ENCODE measurements around the gene INPP5F.
"Not testable (repeated sequence)": the region's sequence is repeated elsewhere in the genome, so short reads cannot be mapped to it uniquely, and the experiment has no call there.

Gene INPP5F

DNA sequence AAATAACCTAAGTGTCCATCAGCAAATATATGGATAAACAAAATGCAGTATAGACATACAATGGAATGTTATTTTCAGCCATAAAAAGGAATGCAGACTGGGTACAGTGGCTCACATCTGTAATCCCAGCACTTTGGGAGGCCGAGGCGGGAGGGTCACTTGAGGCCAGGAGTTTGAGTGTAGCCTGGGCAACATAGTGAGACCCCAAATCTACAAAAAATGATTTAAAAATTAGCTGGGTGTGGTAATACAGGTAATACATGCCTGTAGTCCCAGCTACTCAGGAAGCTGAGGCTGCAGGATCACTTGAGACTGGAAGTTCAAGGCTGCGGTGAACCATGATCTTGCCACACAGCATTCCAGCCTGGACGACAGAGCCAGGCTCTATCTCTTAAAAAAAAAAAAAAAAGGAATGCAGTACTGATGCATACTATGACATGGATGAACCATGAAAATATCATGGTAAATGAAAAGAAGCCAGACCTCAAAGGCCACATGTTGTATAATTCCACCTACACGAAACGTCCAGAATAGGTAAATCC lies 139.9 kb downstream of the INPP5F start:
- H3K4me1 Mint-ChIP-seq = peaks cover 69% of the 10 kb centered on the region
- no peak overlapping the region for H3K27ac Mint-ChIP-seq
- peaks cover 4% of the 10 kb centered on the region for H3K9me3 Mint-ChIP-seq
- no peak overlapping the region for H3K4me3 Mint-ChIP-seq
- H3K27me3 Mint-ChIP-seq = no peaks in the 10 kb centered on the region
- H3K36me3 Mint-ChIP-seq = peaks cover 13% of the 10 kb centered on the region

DNA sequence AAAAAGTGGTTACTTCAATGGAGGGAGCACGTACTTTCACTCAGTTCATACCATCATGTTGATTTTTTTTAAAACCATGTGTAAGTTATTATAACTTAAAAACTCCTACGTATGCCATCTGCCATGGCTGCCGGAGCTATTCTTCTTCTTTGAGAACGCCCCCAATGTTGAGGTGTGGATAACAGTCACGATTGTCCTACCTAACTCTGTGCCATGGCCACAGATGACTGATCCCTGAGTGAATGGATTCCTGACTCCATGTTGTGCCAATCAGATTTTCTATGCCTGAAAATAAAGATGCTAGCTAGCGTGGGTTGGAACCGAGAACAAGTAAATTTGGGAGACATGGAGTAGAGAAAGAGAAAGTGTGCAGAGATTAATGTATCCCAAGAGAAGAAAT lies 141.5 kb downstream of the INPP5F start:
- no peaks in the 10 kb centered on the region for H3K27me3 Mint-ChIP-seq
- H3K4me3 Mint-ChIP-seq = peak overlapping the region; percentile 19
- peaks cover 68% of the 10 kb centered on the region for H3K4me1 Mint-ChIP-seq
- H3K27ac Mint-ChIP-seq = peak overlapping the region; percentile 87
- peaks cover 4% of the 10 kb centered on the region for H3K9me3 Mint-ChIP-seq
- peaks cover 13% of the 10 kb centered on the region for H3K36me3 Mint-ChIP-seq

GRCh38 chr10:119869398-119869797 lies 143.5 kb downstream of the INPP5F start:
- Mint-ChIP-seq H3K4me1 (peaks cover 60% of the 10 kb centered on the region), H3K4me3 (peak overlapping the region; percentile 71), H3K27ac (peak overlapping the region; percentile 77)
- H3K27me3 Mint-ChIP-seq, H3K36me3 Mint-ChIP-seq, H3K9me3 Mint-ChIP-seq: not testable (repeated sequence)

GRCh38 chr10:119871881-119872609 lies 146.2 kb downstream of the INPP5F start:
- peaks cover 48% of the 10 kb centered on the region for H3K4me1 Mint-ChIP-seq
- peaks cover 1% of the 10 kb centered on the region for H3K36me3 Mint-ChIP-seq
- H3K27ac Mint-ChIP-seq = peak overlapping the region; percentile 84
- H3K4me3 Mint-ChIP-seq = peak overlapping the region; percentile 93
- no peaks in the 10 kb centered on the region for H3K27me3 Mint-ChIP-seq
- H3K9me3 Mint-ChIP-seq = no peaks in the 10 kb centered on the region

DNA sequence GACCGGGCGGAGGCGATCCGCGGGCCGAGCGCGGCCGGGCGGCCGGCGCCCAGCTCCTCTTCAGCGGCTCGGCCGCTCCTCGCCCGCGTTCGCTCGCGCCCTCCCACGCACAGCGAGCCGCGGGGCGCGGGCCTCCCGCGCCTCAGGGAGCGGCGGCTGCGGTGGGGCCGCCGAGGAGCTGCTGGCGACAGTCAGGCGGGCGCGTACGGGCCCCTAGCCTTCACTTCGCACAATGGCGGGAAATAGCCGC lies 146.7 kb downstream of the INPP5F start, which contains the start of gene MCMBP:
Gene MCMBP (minus strand): TSS at position 234 of the 250 bp plus-strand sequence. CDS start 259 bp downstream, outside the sequence.
- H3K27ac Mint-ChIP-seq = peak within 1 kb of the TSS; percentile 89
- H3K27me3 Mint-ChIP-seq = no peaks in the 10 kb centered on the region
- H3K4me3 Mint-ChIP-seq = peak within 1 kb of the TSS; percentile 93
- H3K36me3 Mint-ChIP-seq = peaks cover 1% of the 10 kb centered on the region
- no peaks in the 10 kb centered on the region for H3K9me3 Mint-ChIP-seq
- peaks cover 44% of the 10 kb centered on the region for H3K4me1 Mint-ChIP-seq

DNA sequence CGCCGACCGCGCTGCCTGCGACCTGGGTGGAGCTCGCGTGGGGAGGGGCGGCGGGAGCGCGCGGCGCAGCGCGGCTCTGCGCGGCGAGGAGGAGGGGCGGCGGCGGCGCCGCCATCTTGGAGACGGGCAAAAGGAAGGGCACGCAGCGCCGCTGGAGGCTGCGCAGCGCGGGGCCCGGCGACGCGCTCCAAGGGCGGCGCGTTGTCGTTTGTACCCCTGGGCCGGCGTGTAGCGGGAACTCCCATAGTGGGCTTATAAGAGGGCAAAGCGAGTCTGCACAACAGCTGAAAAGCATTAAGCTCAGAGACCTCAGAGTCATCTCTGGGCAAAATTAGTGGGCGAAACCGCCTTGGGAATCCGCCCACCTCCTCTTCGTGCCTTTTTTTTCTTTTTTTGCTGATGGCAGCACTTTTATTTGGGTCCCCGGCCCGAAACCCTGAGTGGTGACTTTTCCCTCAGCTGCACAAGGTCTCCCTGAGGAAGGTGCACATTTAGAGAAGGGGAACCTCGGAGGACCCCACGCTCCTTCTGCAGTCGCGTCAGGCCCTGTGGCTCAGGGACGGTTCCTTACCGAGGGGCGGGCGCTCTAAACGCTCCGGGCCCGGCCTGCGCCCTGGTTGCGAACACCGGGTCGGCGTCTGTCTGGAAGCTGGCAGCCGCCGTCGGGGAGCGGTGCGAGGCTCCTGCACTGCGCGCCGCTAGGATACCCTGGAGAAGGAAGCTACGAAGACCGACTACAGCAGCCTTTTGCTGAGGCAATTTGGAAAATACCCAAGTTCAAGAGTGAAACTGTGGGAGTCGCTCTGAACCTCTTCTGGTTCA lies 147.2 kb downstream of the INPP5F start:
- peak overlapping the region; percentile 89 for H3K27ac Mint-ChIP-seq
- no peaks in the 10 kb centered on the region for H3K9me3 Mint-ChIP-seq
- peaks cover 1% of the 10 kb centered on the region for H3K36me3 Mint-ChIP-seq
- H3K4me1 Mint-ChIP-seq = peaks cover 39% of the 10 kb centered on the region
- no peaks in the 10 kb centered on the region for H3K27me3 Mint-ChIP-seq
- peak overlapping the region; percentile 86 for H3K4me3 Mint-ChIP-seq

DNA sequence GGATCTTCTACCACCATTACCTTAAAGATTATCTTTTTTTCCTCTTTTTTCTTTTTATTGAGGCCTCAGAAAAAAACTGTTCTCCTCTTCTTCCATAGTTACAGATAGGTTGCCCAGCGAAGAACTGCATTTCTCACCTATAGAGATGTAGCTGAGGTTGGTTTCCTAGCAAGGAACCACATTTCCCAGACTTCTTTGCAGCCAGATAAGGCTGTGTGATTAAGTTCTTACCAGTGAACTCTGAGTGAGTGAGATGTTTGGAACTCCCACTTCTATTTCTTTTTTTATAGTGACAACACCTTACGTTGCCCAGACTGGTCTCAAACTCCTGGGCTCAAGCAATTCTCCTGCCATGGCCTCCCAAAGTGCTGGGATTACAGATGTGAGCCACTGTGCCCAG lies 152.7 kb downstream of the INPP5F start:
- Mint-ChIP-seq H3K27me3 (no peaks in the 10 kb centered on the region), H3K27ac (no peak overlapping the region), H3K4me3 (no peak overlapping the region), H3K4me1 (peaks cover 6% of the 10 kb centered on the region), H3K9me3 (no peaks in the 10 kb centered on the region), H3K36me3 (no peaks in the 10 kb centered on the region)
